Smooth muscle cell of the pulmonary artery (primary cell): ENCODE results near the gene JARID2. TPM values are rescaled to one million over a fixed set of nuclear protein-coding genes. Genes with fewer than 3 reads are reported as not detected.

Experiments
- total RNA-seq: library from RNA; depleted of rRNA; stranded (reverse); fragments of >200 nt; gene quantifications from 2 replicates; pipeline ENCODE4 v1.2.3, GENCODE V29; 2014

Gene JARID2
- total RNA-seq, result 8.2 and 8.3 TPM in 2 replicates

DNA sequence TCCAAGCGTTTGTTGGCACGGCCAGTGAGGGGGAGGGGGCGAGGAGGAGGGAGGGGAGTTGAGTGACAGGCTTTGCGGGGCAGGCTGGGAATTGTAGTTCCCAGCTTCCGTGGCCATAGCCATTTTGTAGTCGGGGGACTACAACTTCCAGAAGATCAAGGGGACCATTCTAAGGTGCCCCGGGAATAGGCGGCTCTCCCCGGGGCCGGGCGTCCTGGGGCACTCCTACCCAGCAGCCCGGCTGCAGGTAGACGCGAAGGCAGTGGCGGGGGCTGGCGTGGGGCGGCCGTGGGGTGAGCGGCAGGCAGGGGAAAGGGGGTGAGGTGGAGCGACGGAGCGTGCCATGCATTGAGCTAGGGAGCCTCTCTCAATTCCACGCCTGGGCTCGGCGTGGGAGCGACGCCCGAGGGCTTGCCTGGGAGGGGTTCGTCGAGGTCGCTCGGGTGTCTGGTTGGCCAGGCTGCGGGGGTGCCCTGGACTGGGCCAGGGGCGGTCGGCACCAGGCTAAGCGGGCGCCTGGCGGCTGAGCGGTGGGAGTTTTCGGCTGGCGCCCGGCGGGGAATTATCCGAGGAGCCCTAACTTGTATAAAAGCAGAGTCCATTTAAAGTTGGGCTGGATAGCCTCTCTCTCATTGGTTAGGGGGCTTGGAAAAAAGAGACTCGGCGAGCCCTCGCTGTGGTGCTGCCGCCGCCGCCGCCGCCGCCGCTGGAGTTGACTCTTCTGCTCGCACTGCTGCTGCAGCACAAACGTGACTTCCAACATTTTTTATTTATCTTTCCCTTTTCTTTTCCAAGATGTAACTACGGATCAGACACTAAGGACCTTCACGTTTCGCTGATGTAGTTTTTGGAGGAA lies at the start of gene JARID2:
Gene JARID2, plus strand, starts transcription at position 709 of the 856 bp plus-strand sequence. CDS start 471 bp downstream, outside the sequence.

